GM19452 (cell line): ENCODE measurements around the gene MAMLD1.
"Not testable (repeated sequence)": the region's sequence is repeated elsewhere in the genome, so short reads cannot be mapped to it uniquely, and the experiment has no call there.

Experiments used
- ATAC-seq: cut with Tn5 transposase; IDR thresholded peaks from one replicate; pipeline ENCODE4 v1.9.1; 2021; ENCODE audit not compliant: unreplicated experiment

MAMLD1 gene

DNA sequence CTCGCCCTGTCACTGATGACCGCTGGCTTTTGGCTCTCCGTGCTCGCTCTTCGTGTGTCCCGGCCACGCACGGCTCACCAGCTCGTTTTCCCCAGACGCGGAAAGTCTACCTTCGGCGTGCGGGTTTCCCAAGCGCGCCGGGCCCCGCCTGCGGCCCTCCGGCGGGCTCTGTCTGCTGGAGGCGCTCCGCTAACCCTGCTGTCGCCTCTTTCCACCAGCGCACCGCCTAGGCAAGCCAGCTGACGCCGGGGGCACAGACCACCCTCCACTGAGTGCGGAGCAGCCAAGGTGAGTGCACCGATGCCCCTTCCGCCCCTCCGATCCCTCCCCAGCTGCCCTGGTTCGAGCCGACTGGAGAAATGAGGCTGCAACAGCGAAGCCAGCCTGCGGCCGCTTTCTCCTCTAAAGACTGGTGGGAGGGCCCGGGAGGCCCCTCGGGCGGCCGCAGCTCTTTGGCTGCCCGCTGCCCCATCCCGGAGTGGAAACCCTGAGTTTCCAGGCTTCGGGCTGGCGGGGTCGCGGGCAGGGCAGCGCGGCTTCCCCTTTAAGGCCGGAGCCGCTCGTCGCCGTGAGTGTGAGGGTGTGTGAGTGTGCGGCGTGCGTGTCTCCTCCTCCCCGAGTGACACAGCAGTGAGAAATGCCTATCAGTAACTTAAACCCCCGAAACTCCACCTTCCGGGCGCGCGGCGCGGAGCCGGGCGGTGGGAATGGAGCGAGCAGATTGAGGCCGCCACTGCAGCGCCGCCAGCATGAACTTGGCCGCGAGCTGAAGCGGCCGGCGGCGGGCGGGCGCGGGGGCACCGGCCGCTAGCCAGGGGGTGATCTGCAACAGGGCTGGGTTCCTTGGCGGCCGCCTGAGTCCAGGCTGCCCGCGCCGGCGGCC lies at the start of gene MAMLD1:
MAMLD1 (plus strand) TSS at position 719 of the 883 bp plus-strand sequence. CDS start 82,200 bp downstream, outside the sequence.
- ATAC-seq = no peak

DNA sequence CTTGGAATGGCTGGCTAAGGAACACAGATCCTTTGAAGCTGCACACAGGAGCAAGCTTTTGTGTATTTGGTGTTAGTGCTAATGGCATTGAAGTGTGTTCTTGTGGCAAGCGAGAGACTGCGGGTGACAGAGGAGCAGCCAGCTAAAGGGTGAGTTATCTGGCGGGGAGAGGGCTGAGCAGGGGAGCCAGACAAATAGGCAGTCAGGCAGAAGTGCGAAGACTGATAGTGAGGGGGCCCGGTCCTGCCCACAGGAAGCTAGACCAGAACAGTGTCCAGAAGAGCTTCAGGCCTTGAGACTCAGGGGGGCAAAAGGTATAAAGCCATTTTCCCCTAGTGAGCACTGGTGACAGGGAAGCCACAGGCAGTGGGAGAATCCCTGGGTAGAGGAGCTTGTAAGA lies 49.6 kb upstream of the MAMLD1 start:
- no peak for ATAC-seq

DNA sequence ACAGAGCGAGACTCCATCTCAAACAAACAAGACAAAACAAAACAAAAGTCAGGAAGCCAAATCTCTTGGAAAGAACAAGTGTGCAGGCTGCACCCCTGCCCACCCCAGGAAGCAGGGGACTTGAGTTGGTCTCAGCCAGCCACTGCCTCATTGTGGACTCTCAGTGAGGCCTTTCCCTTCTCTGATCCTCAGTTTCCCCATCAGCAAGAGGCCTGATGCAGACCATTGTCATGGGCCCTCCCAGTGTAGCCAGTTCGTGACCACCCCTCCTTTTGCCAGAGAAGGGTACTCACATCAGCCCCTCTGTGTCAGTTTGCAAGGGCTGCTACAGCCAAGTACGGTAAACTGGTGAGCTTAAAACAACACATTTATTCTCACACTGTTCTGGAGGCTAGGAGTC lies 48.9 kb upstream of the MAMLD1 start:
- no peak for ATAC-seq

DNA sequence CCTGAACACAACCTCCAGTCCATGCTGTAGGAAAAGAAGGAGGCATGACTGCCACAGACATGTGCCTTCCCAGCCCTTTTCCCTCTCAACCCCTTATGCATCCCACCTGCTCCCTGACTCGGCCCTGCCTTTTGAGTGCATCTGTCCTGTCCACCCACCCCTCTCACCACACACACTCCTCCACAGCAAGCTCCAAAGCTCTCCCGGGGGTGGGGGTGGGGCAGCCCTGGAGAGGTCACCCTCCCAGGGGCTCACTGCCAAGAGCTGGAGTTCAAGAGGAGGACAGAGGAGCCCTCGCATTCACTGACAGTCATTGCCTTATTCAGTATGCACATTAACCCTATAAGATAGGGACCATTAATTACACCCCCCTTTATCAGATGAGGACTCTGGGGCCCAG lies 46.6 kb upstream of the MAMLD1 start:
- ATAC-seq = no peak

DNA sequence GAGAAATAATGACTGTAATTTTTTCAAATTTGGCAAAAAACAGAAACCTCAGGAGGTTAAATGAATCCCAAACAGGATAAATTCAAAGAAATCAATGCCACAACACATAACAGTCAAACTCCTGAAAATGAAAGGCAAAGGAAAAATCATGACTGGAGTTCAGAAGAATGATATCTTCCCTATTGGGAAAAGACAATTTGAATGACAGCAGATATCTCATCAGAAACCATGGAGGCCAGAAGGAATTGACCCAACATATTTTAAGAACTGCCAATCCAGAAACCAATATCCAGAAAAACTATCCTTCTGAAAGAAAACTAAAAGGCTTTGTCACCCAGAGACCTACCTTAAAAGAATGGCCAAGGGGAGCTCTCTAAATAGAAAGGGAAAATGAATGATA lies 40.1 kb upstream of the MAMLD1 start:
- ATAC-seq = no peak

DNA sequence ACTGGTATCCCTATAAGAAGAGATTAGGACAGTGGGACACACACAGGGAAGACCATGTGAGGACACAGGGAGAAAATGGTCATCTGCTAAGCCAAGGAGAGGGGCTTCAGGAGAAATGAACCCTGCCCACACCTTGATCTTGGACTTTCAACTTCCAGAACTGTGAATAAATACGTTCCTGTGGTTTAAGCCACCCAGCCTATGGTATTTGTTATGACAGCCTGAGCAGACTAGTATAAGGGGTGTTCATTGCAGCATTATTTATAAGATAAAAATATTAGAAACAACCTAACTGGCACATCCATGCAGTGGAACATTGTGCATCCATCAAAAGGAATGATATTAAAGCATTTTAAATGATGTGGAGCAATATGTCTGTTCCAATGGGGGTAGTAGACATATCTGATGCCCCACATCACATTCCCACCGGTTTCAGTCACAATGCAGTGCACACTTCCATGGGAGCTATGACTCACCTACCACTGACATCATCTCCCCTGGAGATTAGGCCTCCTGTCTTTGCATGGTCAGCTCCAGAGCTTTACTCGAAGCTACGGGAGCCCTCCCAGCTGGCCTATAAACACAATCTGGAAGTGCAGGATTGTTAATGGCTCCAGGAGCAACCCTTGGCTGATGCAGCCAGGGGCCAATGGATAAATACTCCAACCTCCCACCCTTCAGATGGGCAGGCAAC lies 38.9 kb upstream of the MAMLD1 start:
- no peak for ATAC-seq

- no peak for ATAC-seq
Observed at GRCh38 chrX:150324919-150325318, 38.2 kb upstream of the MAMLD1 start.

- no peak for ATAC-seq
Observed at GRCh38 chrX:150326541-150327247, 36.4 kb upstream of the MAMLD1 start.

- ATAC-seq = no peak
Observed at GRCh38 chrX:150329282-150329681, 33.8 kb upstream of the MAMLD1 start.

- ATAC-seq = no peak
Observed at GRCh38 chrX:150329868-150330267, 33.2 kb upstream of the MAMLD1 start.

DNA sequence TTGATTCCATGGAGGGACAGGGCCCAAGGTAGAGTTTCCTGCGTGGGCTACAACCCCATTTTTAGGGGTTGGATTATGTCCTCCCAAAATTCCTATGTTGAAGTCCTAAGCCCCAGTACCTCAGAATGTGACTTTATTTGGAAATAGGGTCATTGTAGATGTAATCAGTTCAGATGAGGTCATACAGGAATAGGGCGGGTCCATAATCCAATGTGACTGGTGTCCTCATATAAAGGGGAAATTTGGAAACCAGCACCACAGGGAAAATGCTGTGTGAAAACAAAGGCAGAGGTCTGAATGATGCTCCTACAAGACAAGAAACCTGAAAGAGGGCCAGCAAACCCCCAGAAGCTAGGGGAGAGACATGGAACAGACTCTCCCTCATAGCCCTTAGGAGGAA lies 31.1 kb upstream of the MAMLD1 start:
- no peak for ATAC-seq

DNA sequence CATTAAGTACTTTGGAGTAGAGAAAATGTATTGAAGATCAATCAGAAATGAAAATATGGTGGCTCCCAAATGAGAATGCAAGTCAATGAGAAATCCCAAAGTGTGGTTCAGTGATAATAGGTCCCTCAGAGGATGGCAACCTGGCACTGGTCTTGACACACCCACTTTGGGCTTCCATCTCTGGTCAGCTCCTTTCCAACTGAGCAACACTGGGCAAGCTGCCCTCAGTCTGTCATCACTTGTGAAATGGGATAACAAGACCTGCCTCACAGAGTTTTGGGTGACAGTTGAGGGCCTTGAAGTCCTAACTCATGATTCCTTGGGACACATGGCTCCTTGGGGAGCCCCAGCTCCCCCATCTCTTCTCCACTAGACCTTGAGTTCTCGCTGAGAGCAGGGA lies 29.0 kb upstream of the MAMLD1 start:
- no peak for ATAC-seq

DNA sequence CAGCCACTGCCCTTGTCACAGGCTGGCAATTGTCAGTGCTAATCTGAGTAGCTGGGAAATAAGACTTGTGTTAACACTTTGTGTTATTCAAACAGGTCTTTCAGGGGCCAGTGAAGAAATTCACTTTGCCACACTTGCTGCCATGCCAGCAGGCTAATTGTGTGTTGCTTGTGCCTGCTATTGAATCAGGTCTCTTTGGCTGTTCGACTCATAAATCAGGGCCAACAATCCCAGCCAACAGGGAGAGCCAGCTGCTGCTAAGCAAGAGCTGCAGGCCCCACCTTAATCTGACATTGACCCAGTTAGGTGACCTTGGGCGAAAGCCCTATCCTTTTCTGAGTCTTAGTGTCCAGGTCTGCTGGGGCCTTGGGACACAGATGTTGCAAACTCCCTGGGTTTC lies 28.1 kb upstream of the MAMLD1 start:
- no peak for ATAC-seq

DNA sequence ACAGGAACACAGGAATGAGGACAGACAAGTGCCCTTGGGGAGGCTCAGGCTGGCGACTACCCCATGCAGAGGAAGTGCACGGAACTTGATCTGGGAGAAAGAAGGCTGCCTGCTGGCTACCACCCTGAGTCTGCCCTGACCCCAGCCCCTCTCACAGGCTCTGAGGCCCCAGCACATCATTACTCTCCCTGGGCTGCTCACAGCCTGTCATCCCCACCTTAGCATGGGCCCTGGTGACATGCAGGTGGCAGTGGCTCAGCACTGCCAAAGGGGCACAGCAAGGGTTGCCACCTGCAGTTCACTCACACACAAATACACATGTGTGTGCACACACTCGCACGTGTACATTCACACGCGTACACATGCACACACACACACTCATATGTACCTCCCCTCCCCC lies 26.1 kb upstream of the MAMLD1 start:
- no peak for ATAC-seq

- no peak for ATAC-seq
Observed at GRCh38 chrX:150337536-150337935, 25.6 kb upstream of the MAMLD1 start.

DNA sequence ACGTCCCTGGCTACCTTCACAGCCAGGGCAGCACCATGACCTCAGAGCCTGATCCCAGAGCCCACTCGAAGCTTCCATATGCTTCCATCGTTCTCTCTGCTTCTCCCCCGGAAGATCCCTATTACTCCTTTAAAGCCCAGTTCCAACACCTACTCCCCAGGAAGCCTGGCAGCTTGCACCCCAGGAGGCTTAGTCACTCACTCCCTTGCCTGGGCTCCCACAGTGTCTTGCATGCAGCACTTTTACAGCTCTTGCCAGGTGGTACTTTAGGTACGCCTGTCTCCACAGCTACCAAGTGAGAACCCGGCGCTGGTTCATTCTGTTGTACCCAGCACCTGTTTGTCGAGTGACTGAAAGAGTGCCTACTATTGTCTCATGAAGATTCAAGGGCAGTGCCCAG lies 24.5 kb upstream of the MAMLD1 start:
- no peak for ATAC-seq

DNA sequence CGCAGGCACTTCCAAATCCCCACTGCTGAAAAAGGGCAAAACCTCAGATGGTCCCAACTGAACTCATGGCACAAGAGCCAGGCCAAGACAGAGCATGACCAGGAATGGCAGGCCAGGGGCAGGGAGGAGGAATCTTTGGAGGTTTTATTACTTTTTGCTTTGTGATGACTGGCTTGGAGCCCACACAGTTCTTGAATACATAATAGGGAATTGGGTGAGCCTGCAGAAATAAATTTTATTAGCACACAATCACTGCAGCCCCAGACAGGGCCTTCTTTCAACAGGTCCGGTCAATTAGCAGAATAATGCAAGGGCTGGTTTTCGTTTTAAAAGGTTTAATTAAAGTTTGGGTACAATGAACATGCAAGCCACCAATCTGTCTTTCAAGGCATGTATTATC lies 23.4 kb upstream of the MAMLD1 start:
- ATAC-seq = no peak

DNA sequence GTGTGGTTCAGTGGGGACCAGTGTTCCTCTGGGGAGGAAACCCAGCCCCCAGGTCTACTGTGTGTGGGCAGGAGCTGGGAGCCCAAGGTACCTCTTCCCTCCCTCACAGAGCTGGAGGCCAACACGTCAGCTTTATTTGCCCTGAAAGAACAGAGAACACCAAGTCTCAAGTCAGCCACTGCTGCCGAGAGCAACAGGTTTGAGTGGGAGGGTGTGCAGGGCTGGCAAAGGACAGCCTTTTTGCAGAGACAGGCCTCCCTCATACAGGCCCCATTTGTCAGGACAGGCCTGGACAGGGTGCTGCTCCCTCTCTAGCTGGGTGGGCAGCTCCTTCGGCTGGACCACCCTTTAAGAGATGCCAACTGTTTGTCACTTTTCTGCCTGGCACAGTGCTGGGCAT lies 22.8 kb upstream of the MAMLD1 start:
- not testable (repeated sequence) for ATAC-seq

GRCh38 chrX:150347471-150347870 lies 15.6 kb upstream of the MAMLD1 start:
- ATAC-seq = no peak

DNA sequence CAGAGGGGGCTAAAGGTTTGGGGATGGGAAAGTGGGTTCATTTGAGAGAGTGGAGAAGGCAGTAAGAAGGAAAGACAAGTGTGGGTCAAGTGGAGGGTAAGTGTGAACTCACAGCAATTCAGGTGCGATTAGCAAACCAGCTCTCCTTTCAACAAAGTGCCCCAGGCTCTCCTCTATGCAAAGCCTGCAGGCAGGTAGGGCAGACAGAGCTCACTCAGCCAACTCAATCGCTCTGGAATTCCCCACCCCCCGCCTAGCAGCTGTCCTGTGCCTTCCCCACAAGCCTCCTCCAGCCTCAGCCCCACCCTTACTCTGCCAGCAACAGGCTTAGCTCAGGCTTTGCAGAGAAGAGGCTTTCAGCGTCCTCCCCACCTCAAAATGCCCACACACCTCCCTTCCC lies 14.8 kb upstream of the MAMLD1 start:
- no peak for ATAC-seq

DNA sequence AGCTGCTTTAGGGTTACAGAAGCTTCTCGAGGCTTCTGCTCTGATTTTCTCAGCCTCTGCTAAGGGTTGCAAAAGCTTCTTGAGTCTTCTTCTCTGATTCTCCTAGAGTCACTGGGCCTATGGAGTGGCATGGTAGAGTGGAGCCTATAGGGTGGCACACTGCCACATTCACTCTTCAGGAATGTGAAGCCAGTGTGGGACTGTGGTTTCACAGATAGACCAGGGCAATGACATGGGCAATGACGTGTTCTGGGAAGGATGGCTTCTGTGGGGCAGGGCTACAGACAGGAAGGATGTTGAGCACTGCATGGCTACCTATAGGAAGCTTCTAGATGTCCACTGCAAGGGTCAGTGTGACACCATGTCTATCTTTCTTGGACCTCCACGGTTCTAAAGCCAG lies 11.0 kb upstream of the MAMLD1 start:
- ATAC-seq = no peak

DNA sequence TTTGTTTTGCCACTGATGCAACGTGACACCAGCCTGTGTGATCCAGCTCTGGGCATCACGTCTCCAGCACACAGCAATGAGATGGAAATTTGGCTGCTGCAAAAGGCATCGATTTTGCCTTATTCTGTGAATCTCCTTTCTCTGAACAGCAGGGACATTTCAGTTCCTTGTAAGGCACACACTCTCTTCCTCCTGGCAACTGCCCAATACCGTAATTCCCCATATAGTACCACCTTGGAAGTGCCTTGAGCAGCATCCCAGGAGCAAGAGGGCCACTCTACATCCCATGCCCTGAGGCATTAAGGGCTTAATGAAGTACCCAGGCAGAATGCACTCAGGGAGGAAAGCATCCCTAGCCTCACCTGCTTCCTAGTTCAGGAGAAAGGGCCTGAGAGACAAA lies 10.5 kb upstream of the MAMLD1 start:
- ATAC-seq = no peak
